ENCODE results near the gene CEP57L1.
"Not testable (repeated sequence)": the region's sequence is repeated elsewhere in the genome, so short reads cannot be mapped to it uniquely, and the experiment has no call there.

DNA sequence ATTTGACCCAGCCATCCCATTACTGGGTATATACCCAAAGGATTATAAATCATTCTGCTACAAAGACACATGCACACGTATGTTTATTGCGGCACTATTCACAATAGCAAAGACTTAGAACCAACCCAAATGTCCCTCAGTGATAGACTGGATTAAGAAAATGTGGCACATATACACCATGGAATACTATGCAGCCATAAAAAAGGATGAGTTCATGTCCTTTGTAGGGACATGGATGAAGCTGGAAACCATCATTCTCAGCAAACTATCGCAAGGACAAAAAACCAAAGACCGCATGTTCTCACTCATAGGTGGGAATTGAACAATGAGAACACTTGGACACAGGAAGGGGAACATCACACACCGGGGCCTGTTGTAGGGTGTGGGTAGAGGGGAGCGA, 40.7 kb downstream of the CEP57L1 start:
- not testable (repeated sequence) for TF ChIP-seq POLR2A, CTCF (IDR thresholded peaks at IDR 0.05)

All from uterus (tissue), 2 donors.